WTC11 (cell line): ENCODE measurements around the gene PDE8A. TPM values are rescaled to one million over a fixed set of nuclear protein-coding genes. Genes with fewer than 3 reads are reported as not detected.

Experiments used
- ATAC-seq: fragments of 200-7000 bp; cut with Tn5 transposase; 2 replicates; pipeline ENCODE4 v1.10.0; 2021; ENCODE audit warnings: mild to moderate bottlenecking, moderate library complexity
- CTCF ChIA-PET: fragments of 300-600 bp; sonication (Branson Sonifier 250); formaldehyde crosslinking; loops from one replicate; lab custom pipeline; 2021; ENCODE audit warnings: antibody characterized with exemption; lab: Charles Lee
- POLR2A ChIA-PET: fragments of 350-600 bp; sonication (Branson Sonifier 250); formaldehyde crosslinking; loops from one replicate; lab custom pipeline; 2021; ENCODE audit warnings: antibody characterized with exemption; lab: Charles Lee
- DNase-seq: peaks from one replicate; pipeline ENCODE4 v3.0.0; 2021; ENCODE audit warnings: low spot score
- H3K27ac Mint-ChIP-seq: 2 replicates; pipeline ENCODE4 v1.8.0; 2021; ENCODE audit warnings: mixed read lengths
- H3K27me3 Mint-ChIP-seq: 2 replicates; pipeline ENCODE4 v1.8.0; 2021; ENCODE audit warnings: low read depth, mild to moderate bottlenecking, moderate library complexity, mixed read lengths
- H3K36me3 Mint-ChIP-seq: 2 replicates; pipeline ENCODE4 v1.8.0; 2021; ENCODE audit warnings: mixed read lengths
- H3K4me1 Mint-ChIP-seq: 2 replicates; pipeline ENCODE4 v1.8.0; 2022; ENCODE audit warnings: mixed read lengths
- H3K4me3 Mint-ChIP-seq: 2 replicates; pipeline ENCODE4 v1.8.0; 2021; ENCODE audit warnings: mild to moderate bottlenecking, moderate library complexity, mixed read lengths
- H3K9me3 Mint-ChIP-seq: 2 replicates; pipeline ENCODE4 v1.8.0; 2021; ENCODE audit warnings: mixed read lengths
- ATF2 ChIP-seq: sonication (generic); formaldehyde crosslinking; IDR thresholded peaks from 2 replicates; pipeline ENCODE4 v1.8.1; 2022; ENCODE audit warnings: low read depth, missing genetic modification reagents, borderline replicate concordance
- CBFB ChIP-seq: sonication (generic); formaldehyde crosslinking; IDR thresholded peaks from 2 replicates; pipeline ENCODE4 v1.8.1; 2022; ENCODE audit warnings: mild to moderate bottlenecking, low read depth, missing genetic modification reagents
- EMX1 ChIP-seq: fragments of 250-450 bp; sonication (Bioruptor Pico); IDR thresholded peaks from 2 replicates; pipeline ENCODE4 v1.8.0; 2021; ENCODE audit warnings: mild to moderate bottlenecking
- ETV6 ChIP-seq: sonication (generic); formaldehyde crosslinking; IDR thresholded peaks from 2 replicates; pipeline ENCODE4 v1.8.1; 2022; ENCODE audit warnings: mild to moderate bottlenecking, missing genetic modification reagents
- FOXK1 ChIP-seq: sonication (generic); formaldehyde crosslinking; IDR thresholded peaks from 2 replicates; pipeline ENCODE4 v1.8.0; 2022; ENCODE audit warnings: mild to moderate bottlenecking, moderate library complexity, missing genetic modification reagents
- GABPB1 ChIP-seq: sonication (generic); formaldehyde crosslinking; IDR thresholded peaks from 2 replicates; pipeline ENCODE4 v1.8.1; 2023; ENCODE audit warnings: mild to moderate bottlenecking, missing genetic modification reagents
- GTF2I ChIP-seq: fragments of 250-450 bp; sonication (Bioruptor Pico); conservative IDR thresholded peaks from 2 replicates; pipeline ENCODE4 v1.4.0; 2021; ENCODE audit warnings: mild to moderate bottlenecking
- JUN ChIP-seq: sonication (generic); formaldehyde crosslinking; IDR thresholded peaks from 2 replicates; pipeline ENCODE4 v1.8.0; 2023; ENCODE audit warnings: mild to moderate bottlenecking, missing genetic modification reagents
- MXD4 ChIP-seq: fragments of 250-450 bp; sonication (Bioruptor Pico); IDR thresholded peaks from 2 replicates; pipeline ENCODE4 v1.8.0; 2021; ENCODE audit warnings: mild to moderate bottlenecking, moderate library complexity, borderline replicate concordance
- NFE2L1 ChIP-seq: sonication (generic); formaldehyde crosslinking; IDR thresholded peaks from 2 replicates; pipeline ENCODE4 v1.8.1; 2023; ENCODE audit warnings: missing genetic modification reagents
- PRRX2 ChIP-seq: fragments of 250-450 bp; sonication (Bioruptor Pico); IDR thresholded peaks from 2 replicates; pipeline ENCODE4 v1.8.0; 2021; ENCODE audit warnings: mild to moderate bottlenecking
- RELA ChIP-seq: sonication (generic); formaldehyde crosslinking; IDR thresholded peaks from 2 replicates; pipeline ENCODE4 v1.8.1; 2022; ENCODE audit warnings: missing genetic modification reagents, mild to moderate bottlenecking, borderline replicate concordance
- RORB ChIP-seq: fragments of 250-450 bp; sonication (Bioruptor Pico); IDR thresholded peaks from 2 replicates; pipeline ENCODE4 v1.9.0; 2021; ENCODE audit warnings: mild to moderate bottlenecking
- TCF7 ChIP-seq: sonication (generic); formaldehyde crosslinking; IDR thresholded peaks from 2 replicates; pipeline ENCODE4 v1.8.0; 2022; ENCODE audit warnings: mild to moderate bottlenecking, low read depth, missing genetic modification reagents, moderate library complexity
- TP53 ChIP-seq: sonication (generic); formaldehyde crosslinking; IDR thresholded peaks from 2 replicates; pipeline ENCODE4 v1.8.1; 2023; ENCODE audit warnings: mild to moderate bottlenecking, missing genetic modification reagents
- USF2 ChIP-seq: sonication (generic); formaldehyde crosslinking; IDR thresholded peaks from 2 replicates; pipeline ENCODE4 v1.8.1; 2023; ENCODE audit warnings: mild to moderate bottlenecking, missing genetic modification reagents, moderate library complexity
- ZBTB21 ChIP-seq: sonication (generic); formaldehyde crosslinking; IDR thresholded peaks from 2 replicates; pipeline ENCODE4 v1.8.1; 2023; ENCODE audit warnings: mild to moderate bottlenecking, missing genetic modification reagents, borderline replicate concordance
- ZNF219 ChIP-seq: sonication (generic); formaldehyde crosslinking; IDR thresholded peaks from 2 replicates; pipeline ENCODE4 v1.8.0; 2023; ENCODE audit warnings: missing genetic modification reagents, mild to moderate bottlenecking, borderline replicate concordance
- ZNF317 ChIP-seq: sonication (generic); formaldehyde crosslinking; IDR thresholded peaks from 2 replicates; pipeline ENCODE4 v1.8.1; 2023; ENCODE audit warnings: low read depth, mild to moderate bottlenecking, moderate library complexity, missing genetic modification reagents, borderline replicate concordance
- ZNF423 ChIP-seq: fragments of 250-450 bp; sonication (Bioruptor Pico); IDR thresholded peaks from 2 replicates; pipeline ENCODE4 v2.1.2; 2022; ENCODE audit warnings: mild to moderate bottlenecking, moderate library complexity
- total RNA-seq: library from RNA; stranded (reverse); gene quantifications from 3 replicates; pipeline ENCODE4 v1.2.3, GENCODE V29; 2021
- TF ChIP-seq, protein P1 (sequence below): sonication (generic); formaldehyde crosslinking; IDR thresholded peaks from 2 replicates; pipeline ENCODE4 v1.8.1; 2023; ENCODE audit warnings: mild to moderate bottlenecking, missing genetic modification reagents
- TF ChIP-seq, protein P2 (sequence below): sonication (generic); formaldehyde crosslinking; IDR thresholded peaks from 2 replicates; pipeline ENCODE4 v1.8.0; 2023; ENCODE audit warnings: mild to moderate bottlenecking, missing genetic modification reagents

PDE8A gene
- total RNA-seq, 1 experiment from 2014 or later = 13.9 TPM

GRCh38 chr15:85006655-85007054, 25.0 kb downstream of the PDE8A start:
- ChIA-PET CTCF (interaction anchor here (0.9 to 1.2 kb wide), 2 partner anchors 37 to 78 kb away, joined by 3 to 4 read pairs; no protein-coding TSS in a partner anchor), POLR2A (no interaction called here)
- TF ChIP-seq RELA (CRISPR knock-in tag) (no peak), ETV6 (CRISPR knock-in tag) (no peak)
- DNase-seq (no peak), ATAC-seq (no peak)
- H3K27me3 Mint-ChIP-seq = no peaks in the 10 kb centered on the region
- no peaks in the 10 kb centered on the region for H3K36me3 Mint-ChIP-seq
- H3K4me3 Mint-ChIP-seq = no peak overlapping the region
- H3K9me3 Mint-ChIP-seq = no peaks in the 10 kb centered on the region
- peaks cover 14% of the 10 kb centered on the region for H3K4me1 Mint-ChIP-seq
- no peak overlapping the region for H3K27ac Mint-ChIP-seq

DNA sequence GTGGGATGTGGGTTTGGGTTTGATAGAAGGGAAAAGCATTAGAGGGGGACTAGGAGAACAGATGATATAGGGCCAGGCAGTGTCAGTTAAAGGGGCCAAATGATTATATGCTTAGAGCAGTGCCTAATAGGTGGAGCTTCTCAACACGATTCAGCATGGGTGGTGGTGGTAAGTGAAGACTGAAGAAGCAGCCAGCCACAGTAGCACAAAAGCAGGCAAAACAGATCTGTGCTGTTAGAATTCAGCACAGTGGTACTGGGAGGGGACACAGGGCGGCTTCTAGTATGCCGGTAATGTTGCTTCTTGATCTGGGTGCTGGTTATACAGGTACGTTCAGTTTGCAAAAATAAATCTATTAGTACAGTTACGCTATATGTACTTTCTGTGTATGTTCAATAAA, 25.5 kb downstream of the PDE8A start:
- POLR2A ChIA-PET = no interaction called here
- no peak for ATAC-seq

DNA sequence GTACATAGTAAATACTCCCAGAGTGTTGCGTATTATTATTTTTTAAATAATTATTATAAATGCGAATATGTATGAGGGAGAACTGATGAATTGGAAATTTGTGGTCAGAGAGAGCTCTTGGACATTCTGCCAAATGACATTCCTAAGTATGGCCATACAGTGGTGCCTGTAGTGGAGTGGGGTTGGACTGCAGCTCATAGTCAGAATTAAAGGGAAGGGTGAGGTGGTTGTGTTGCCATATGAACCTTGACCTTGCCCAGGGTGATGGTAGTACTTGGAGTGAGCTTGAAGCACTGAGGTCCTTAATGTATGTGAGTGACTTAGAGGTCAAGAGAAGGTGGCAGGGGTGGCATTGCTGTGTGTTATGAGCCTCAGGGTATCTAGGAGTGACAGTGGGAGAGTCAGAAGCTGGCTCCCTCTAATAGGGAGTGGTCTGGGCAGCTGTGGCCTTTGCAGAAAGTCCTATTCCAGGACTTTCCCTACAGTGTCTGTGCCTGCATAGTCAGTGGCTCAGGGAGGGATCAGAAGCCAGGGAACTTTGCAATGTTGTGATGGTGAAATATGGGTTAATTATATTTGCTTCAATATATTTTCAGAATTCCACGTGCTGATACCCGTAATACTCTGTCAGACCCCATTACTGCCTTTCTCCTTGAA, 26.2 kb downstream of the PDE8A start:
- peaks cover 6% of the 10 kb centered on the region for H3K4me1 Mint-ChIP-seq
- no peaks in the 10 kb centered on the region for H3K9me3 Mint-ChIP-seq
- H3K27me3 Mint-ChIP-seq = no peaks in the 10 kb centered on the region
- H3K36me3 Mint-ChIP-seq = no peaks in the 10 kb centered on the region
- no peak overlapping the region for H3K27ac Mint-ChIP-seq
- ChIA-PET POLR2A (interaction anchor here (0.5 to 0.7 kb wide), 2 partner anchors 57 to 1655 kb away, joined by 3 to 4 read pairs; no protein-coding TSS in a partner anchor), CTCF (no interaction called here)
- no peak for DNase-seq
- H3K4me3 Mint-ChIP-seq = no peak overlapping the region
- no peak for ATAC-seq
- no peak for TF ChIP-seq GTF2I (CRISPR knock-in tag)
- no peak for TF ChIP-seq ETV6 (CRISPR knock-in tag)
- no peak for TF ChIP-seq MXD4 (CRISPR knock-in tag)
- TF ChIP-seq GABPB1 (CRISPR knock-in tag) = no peak
- TF ChIP-seq FOXK1 = no peak
- TF ChIP-seq ZNF219 (CRISPR knock-in tag) = no peak
- TF ChIP-seq USF2 (CRISPR knock-in tag) = no peak
- no peak for TF ChIP-seq ZNF423 (CRISPR knock-in tag)
- TF ChIP-seq ZNF317 (CRISPR knock-in tag) = no peak
- TF ChIP-seq, protein P1, sequence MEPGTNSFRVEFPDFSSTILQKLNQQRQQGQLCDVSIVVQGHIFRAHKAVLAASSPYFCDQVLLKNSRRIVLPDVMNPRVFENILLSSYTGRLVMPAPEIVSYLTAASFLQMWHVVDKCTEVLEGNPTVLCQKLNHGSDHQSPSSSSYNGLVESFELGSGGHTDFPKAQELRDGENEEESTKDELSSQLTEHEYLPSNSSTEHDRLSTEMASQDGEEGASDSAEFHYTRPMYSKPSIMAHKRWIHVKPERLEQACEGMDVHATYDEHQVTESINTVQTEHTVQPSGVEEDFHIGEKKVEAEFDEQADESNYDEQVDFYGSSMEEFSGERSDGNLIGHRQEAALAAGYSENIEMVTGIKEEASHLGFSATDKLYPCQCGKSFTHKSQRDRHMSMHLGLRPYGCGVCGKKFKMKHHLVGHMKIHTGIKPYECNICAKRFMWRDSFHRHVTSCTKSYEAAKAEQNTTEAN = no peak

More for the DNA sequence above, 25.5 kb downstream of the PDE8A start:
- no peak for TF ChIP-seq NFE2L1
- TF ChIP-seq JUN = no peak
- TF ChIP-seq EMX1 (CRISPR knock-in tag) = no peak
- TF ChIP-seq RORB = no peak
- TF ChIP-seq PRRX2 (CRISPR knock-in tag) = no peak
- no peak for TF ChIP-seq ATF2 (CRISPR knock-in tag)
- no peak for TF ChIP-seq ZBTB21 (CRISPR knock-in tag)
- TF ChIP-seq CBFB = no peak
- TF ChIP-seq, protein P1 = no peak
- TF ChIP-seq GABPB1 (CRISPR knock-in tag) = no peak
- TF ChIP-seq, protein P2, sequence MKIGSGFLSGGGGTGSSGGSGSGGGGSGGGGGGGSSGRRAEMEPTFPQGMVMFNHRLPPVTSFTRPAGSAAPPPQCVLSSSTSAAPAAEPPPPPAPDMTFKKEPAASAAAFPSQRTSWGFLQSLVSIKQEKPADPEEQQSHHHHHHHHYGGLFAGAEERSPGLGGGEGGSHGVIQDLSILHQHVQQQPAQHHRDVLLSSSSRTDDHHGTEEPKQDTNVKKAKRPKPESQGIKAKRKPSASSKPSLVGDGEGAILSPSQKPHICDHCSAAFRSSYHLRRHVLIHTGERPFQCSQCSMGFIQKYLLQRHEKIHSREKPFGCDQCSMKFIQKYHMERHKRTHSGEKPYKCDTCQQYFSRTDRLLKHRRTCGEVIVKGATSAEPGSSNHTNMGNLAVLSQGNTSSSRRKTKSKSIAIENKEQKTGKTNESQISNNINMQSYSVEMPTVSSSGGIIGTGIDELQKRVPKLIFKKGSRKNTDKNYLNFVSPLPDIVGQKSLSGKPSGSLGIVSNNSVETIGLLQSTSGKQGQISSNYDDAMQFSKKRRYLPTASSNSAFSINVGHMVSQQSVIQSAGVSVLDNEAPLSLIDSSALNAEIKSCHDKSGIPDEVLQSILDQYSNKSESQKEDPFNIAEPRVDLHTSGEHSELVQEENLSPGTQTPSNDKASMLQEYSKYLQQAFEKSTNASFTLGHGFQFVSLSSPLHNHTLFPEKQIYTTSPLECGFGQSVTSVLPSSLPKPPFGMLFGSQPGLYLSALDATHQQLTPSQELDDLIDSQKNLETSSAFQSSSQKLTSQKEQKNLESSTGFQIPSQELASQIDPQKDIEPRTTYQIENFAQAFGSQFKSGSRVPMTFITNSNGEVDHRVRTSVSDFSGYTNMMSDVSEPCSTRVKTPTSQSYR = no peak
- TF ChIP-seq ZNF317 (CRISPR knock-in tag) = no peak
- no peak for TF ChIP-seq ETV6 (CRISPR knock-in tag)
- no peak for TF ChIP-seq TP53 (CRISPR knock-in tag)
- TF ChIP-seq TCF7 (CRISPR knock-in tag) = no peak
- DNase-seq = no peak
- Mint-ChIP-seq H3K36me3 (no peaks in the 10 kb centered on the region), H3K27ac (no peak overlapping the region), H3K4me3 (no peak overlapping the region), H3K27me3 (no peaks in the 10 kb centered on the region), H3K9me3 (no peaks in the 10 kb centered on the region), H3K4me1 (peaks cover 12% of the 10 kb centered on the region)
- CTCF ChIA-PET = interaction anchor here (0.9 to 1.2 kb wide), 2 partner anchors 37 to 79 kb away, joined by 3 to 4 read pairs; no protein-coding TSS in a partner anchor
